Transverse colon (tissue), 4 donors: ENCODE results near the gene TAOK3. TPM values are rescaled to one million over a fixed set of nuclear protein-coding genes. Genes with fewer than 3 reads are reported as not detected.

Experiments used
- DNase-seq: peaks from one replicate; pipeline ENCODE4 v3.0.0-alpha.2; 2019
- H3K27ac ChIP-seq, 4 donors: fragments of 200-600 bp; sonication (generic); 2 replicates each; pipeline ENCODE4 v1.5.1; 2016 to 2018; ENCODE audit warnings: inconsistent platforms in 4 of 4
- H3K27me3 ChIP-seq: fragments of 200-600 bp; sonication (generic); 2 replicates; pipeline ENCODE4 v1.5.1; 2017; ENCODE audit warnings: inconsistent platforms
- H3K36me3 ChIP-seq, 4 donors: fragments of 200-600 bp; sonication (generic); 2 replicates each; pipeline ENCODE4 v1.5.1; 2017 to 2019; ENCODE audit warnings: inconsistent platforms in 4 of 4
- H3K4me1 ChIP-seq, 4 donors: fragments of 200-600 bp; sonication (generic); 2 replicates each; pipeline ENCODE4 v1.5.1; 2017 to 2020; ENCODE audit warnings: inconsistent platforms in 4 of 4
- H3K4me3 ChIP-seq, 4 donors: fragments of 200-600 bp; sonication (generic); 1 replicate in 1 of 4; 2 replicates in 3 of 4; pipeline versions ENCODE4 v1.5.1 to v1.6.1; 2017 to 2019; ENCODE audit warnings: inconsistent platforms in 4 of 4
- H3K9me3 ChIP-seq, 2 donors: fragments of 200-600 bp; sonication (generic); 2 replicates each; pipeline ENCODE4 v1.5.1; 2017 to 2019; ENCODE audit warnings: inconsistent platforms in 2 of 2
- CTCF ChIP-seq, 5 experiments: fragments of 200-600 bp in 3 of 5; fragments of 450-650 bp in 2 of 5; sonication (generic) in 3 of 5; IDR thresholded peaks; 1 replicate in 2 of 5; 2 replicates in 3 of 5; pipeline ENCODE4 v1.5.1; 2016 to 2017; ENCODE audit warnings: antibody characterized with exemption in 5 of 5, inconsistent platforms in 3 of 5, mild to moderate bottlenecking in 2 of 5, moderate library complexity in 1 of 5
- EP300 ChIP-seq: sonication (generic); formaldehyde crosslinking; IDR thresholded peaks from one replicate; pipeline ENCODE4 v1.6.1; 2017; ENCODE audit warnings: antibody characterized with exemption, low read depth
- POLR2A ChIP-seq: fragments of 450-650 bp; IDR thresholded peaks from one replicate; pipeline ENCODE4 v1.6.1; 2016; ENCODE audit warnings: antibody characterized with exemption, mild to moderate bottlenecking, moderate library complexity
- POLR2AphosphoS5 ChIP-seq, 3 donors: sonication (generic); formaldehyde crosslinking; IDR thresholded peaks; one replicate each; pipeline ENCODE4 v1.6.1; 2016; ENCODE audit warnings: antibody characterized with exemption in 3 of 3
- WGBS, 2 donors: methylation state at CpG; one replicate each; pipeline ENCODE4 v1.1.5; 2018; ENCODE audit warnings: low coverage in 1 of 2; 5-methylcytosine and 5-hydroxymethylcytosine counted together
- in situ Hi-C, 4 donors: fragments of 200-750 bp; cut with MboI; loops; one replicate each; pipeline versions ENCODE4 v1.15.0 to v1.15.1; 2017; ENCODE audit warnings: low sequenced_read_pairs in 3 of 4, low pct_ligation_motif_present in 1 of 4, low pct_unique_long_range_greater_than_20kb in 1 of 4
- intact Hi-C: fragments of 100-400 bp; cut with DNase I; formaldehyde crosslinking; loops from one replicate; pipeline ENCODE4 v1.15.1; 2023; ENCODE audit warnings: low total_unique reads
- total RNA-seq, 4 donors: library from RNA; depleted of rRNA; stranded (reverse); fragments of >200 nt; gene quantifications; one replicate each; pipeline ENCODE4 v1.1.0, GENCODE V29; 2016

The TAOK3 gene
- total RNA-seq, 4 donors from 2014 or later: 40.4 to 93.2 (median 79.2) TPM

GRCh38 chr12:118350908-118351559 is 21.7 kb downstream of the TAOK3 start:
- Histone ChIP-seq H3K36me3 (no peaks in the 10 kb centered on the region), H3K27me3 (no peaks in the 10 kb centered on the region), H3K4me1 (peaks cover 3 to 22% (median 7%) of the 10 kb centered on the region in 4 donors), H3K27ac (no peak overlapping the region), H3K9me3 (no peaks in the 10 kb centered on the region), H3K4me3 (no peak overlapping the region)
- intact Hi-C loops (no loop called here), in situ Hi-C loops (loop anchor here in 1 of 4 donors (25.0 kb wide), 1 partner anchor 164 kb away; no protein-coding TSS in a partner anchor)
- TF ChIP-seq EP300 (no peak), POLR2A (no peak), POLR2AphosphoS5 (IDR thresholded peaks at IDR 0.05) (no peak), CTCF (IDR thresholded peaks at IDR 0.05) (no peak)
- WGBS, 2 donors: 80 to 88% methylated on average over 6 of the region's 6 CpGs
- no peak for DNase-seq

GRCh38 chr12:118347916-118348315 is 24.8 kb downstream of the TAOK3 start:
- no peak for DNase-seq
- in situ Hi-C loops: no loop called here
- H3K27me3 ChIP-seq: no peaks in the 10 kb centered on the region
- no peaks in the 10 kb centered on the region for H3K9me3 ChIP-seq
- no peak overlapping the region for H3K4me3 ChIP-seq
- TF ChIP-seq EP300: no peak
- no peak for TF ChIP-seq POLR2AphosphoS5 (IDR thresholded peaks at IDR 0.05)
- TF ChIP-seq POLR2A: no peak
- TF ChIP-seq CTCF (IDR thresholded peaks at IDR 0.05): no peak
- 65 to 81% methylated on average over 2 of the region's 2 CpGs for WGBS, 2 donors
- intact Hi-C loops: no loop called here
- H3K4me1 ChIP-seq: peaks cover 3 to 20% (median 5%) of the 10 kb centered on the region in 4 donors
- H3K36me3 ChIP-seq: no peaks in the 10 kb centered on the region
- peak overlapping the region in 1 of 4 donors; percentile 6 for H3K27ac ChIP-seq

GRCh38 chr12:118346895-118347294 is 25.8 kb downstream of the TAOK3 start:
- in situ Hi-C loops: no loop called here
- Histone ChIP-seq H3K36me3 (no peaks in the 10 kb centered on the region), H3K27me3 (no peaks in the 10 kb centered on the region), H3K27ac (no peak overlapping the region), H3K4me3 (no peak overlapping the region), H3K4me1 (peaks cover 3 to 26% (median 8%) of the 10 kb centered on the region in 4 donors), H3K9me3 (no peaks in the 10 kb centered on the region)
- TF ChIP-seq CTCF (IDR thresholded peaks at IDR 0.05) (no peak), EP300 (no peak)
- intact Hi-C loops: no loop called here
- DNase-seq: no peak
- WGBS, 2 donors: 70 to 74% methylated on average over 7 of the region's 7 CpGs

GRCh38 chr12:118345355-118345754 is 27.4 kb downstream of the TAOK3 start:
- in situ Hi-C loops (no loop called here), intact Hi-C loops (no loop called here)
- 27 to 29% methylated on average over 1 of the region's 1 CpG for WGBS, 2 donors
- Histone ChIP-seq H3K9me3 (no peaks in the 10 kb centered on the region), H3K36me3 (no peaks in the 10 kb centered on the region), H3K27ac (no peak overlapping the region), H3K27me3 (no peaks in the 10 kb centered on the region), H3K4me1 (peaks cover 3 to 30% (median 8%) of the 10 kb centered on the region in 4 donors), H3K4me3 (no peak overlapping the region)
- TF ChIP-seq CTCF (IDR thresholded peaks at IDR 0.05): no peak
- no peak for DNase-seq
